ENCODE measurements around the gene TAS2R1. TPM values are rescaled to one million over a fixed set of nuclear protein-coding genes. Genes with fewer than 3 reads are reported as not detected.

The TAS2R1 gene
- total and polyA plus RNA-seq, 10 of the 15 experiments (the other 5 are each of a cell fraction or from before 2014, with no cell fraction given): not detected

- Histone ChIP-seq H3K79me2 (ENCODE audit: control insufficient read depth, insufficient read depth, low read length) (no peaks in the 10 kb centered on the region), H3K27me3 (replicated peaks in 1 of 2; ENCODE audit: control insufficient read depth in 2 of 2, insufficient read depth in 2 of 2, low read length in 1 of 2) (no peaks in the 10 kb centered on the region; a peak in 1 of 4 replicates), H3K27ac (ENCODE audit: control insufficient read depth, insufficient read depth) (no peak overlapping the region), H3K4me3 (no peak overlapping the region), H3K4me1 (ENCODE audit: control insufficient read depth, insufficient read depth, low read length) (no peaks in the 10 kb centered on the region), H3K36me3 (ENCODE audit: control insufficient read depth in 2 of 2, insufficient read depth in 2 of 2, low read length in 1 of 2) (no peaks in the 10 kb centered on the region), H4K20me1 (ENCODE audit: control insufficient read depth, insufficient read depth) (no peaks in the 10 kb centered on the region), H3K9ac (ENCODE audit: control insufficient read depth, insufficient read depth, low read length) (no peak overlapping the region), H3K9me3 (replicated peaks; ENCODE audit: control insufficient read depth, insufficient read depth, low read length) (no peaks in the 10 kb centered on the region), H2AFZ (ENCODE audit: control insufficient read depth, low read depth, low read length) (no peak overlapping the region), H3K4me2 (ENCODE audit: control insufficient read depth, insufficient read depth) (no peak overlapping the region)
- DNase-seq (ENCODE audit: low read depth, low spot score): no peak
- ChIA-PET RAD21 (ENCODE audit: unreplicated experiment) (no interaction called here), SMC1A (ENCODE audit: uncharacterized antibody, unreplicated experiment) (no interaction called here), CTCF (interaction anchor here (1.4 kb wide), 1 partner anchor 18 kb away, joined by 3 read pairs; no protein-coding TSS in a partner anchor), POLR2A (no interaction called here)
- WGBS (ENCODE audit: insufficient coverage, insufficient replicate concordance, low lambda C conversion rate, missing lambda C conversion rate): 38% methylated on average over 3 of the region's 3 CpGs
- no peak for FAIRE-seq
- ATAC-seq: no peak
- intact Hi-C loops (cut with micrococcal nuclease; ENCODE audit: unreplicated experiment) (loop anchor here (2.0 kb wide), 1 partner anchor 61 kb away; no protein-coding TSS in a partner anchor), in situ Hi-C loops (cut with MboI) (no loop called here)
- no peak for TF ChIP-seq CHD1 (IDR thresholded peaks at IDR 0.05; ENCODE audit: low read depth, low read length)
- BruUV-seq (replicated peaks): no TSS peak
Observed at GRCh38 chr5:9615331-9615730, 14.8 kb downstream of the TAS2R1 start.

GRCh38 chr5:9613360-9613759 is 16.8 kb downstream of the TAS2R1 start:
- intact Hi-C loops (cut with micrococcal nuclease; ENCODE audit: unreplicated experiment) (no loop called here), in situ Hi-C loops (cut with MboI) (no loop called here)
- Histone ChIP-seq H3K79me2 (ENCODE audit: control insufficient read depth, insufficient read depth, low read length) (no peaks in the 10 kb centered on the region), H2AFZ (ENCODE audit: control insufficient read depth, low read depth, low read length) (no peak overlapping the region), H3K4me2 (ENCODE audit: control insufficient read depth, insufficient read depth) (no peak overlapping the region), H3K9ac (ENCODE audit: control insufficient read depth, insufficient read depth, low read length) (no peak overlapping the region), H3K36me3 (ENCODE audit: control insufficient read depth in 2 of 2, insufficient read depth in 2 of 2, low read length in 1 of 2) (no peaks in the 10 kb centered on the region), H3K27me3 (replicated peaks in 1 of 2; ENCODE audit: control insufficient read depth in 2 of 2, insufficient read depth in 2 of 2, low read length in 1 of 2) (no peaks in the 10 kb centered on the region; a peak in 1 of 4 replicates), H3K4me3 (no peak overlapping the region), H3K27ac (ENCODE audit: control insufficient read depth, insufficient read depth) (no peak overlapping the region), H4K20me1 (ENCODE audit: control insufficient read depth, insufficient read depth) (no peaks in the 10 kb centered on the region), H3K9me3 (replicated peaks; ENCODE audit: control insufficient read depth, insufficient read depth, low read length) (no peaks in the 10 kb centered on the region), H3K4me1 (ENCODE audit: control insufficient read depth, insufficient read depth, low read length) (no peaks in the 10 kb centered on the region)
- ATAC-seq: no peak
- ChIA-PET CTCF (no interaction called here), RAD21 (ENCODE audit: unreplicated experiment) (no interaction called here), POLR2A (no interaction called here), SMC1A (ENCODE audit: uncharacterized antibody, unreplicated experiment) (no interaction called here)
- 20% methylated on average over 3 of the region's 3 CpGs for WGBS (ENCODE audit: insufficient coverage, insufficient replicate concordance, low lambda C conversion rate, missing lambda C conversion rate)
- no peak for FAIRE-seq
- BruUV-seq (replicated peaks): no TSS peak
- no peak for DNase-seq (ENCODE audit: low read depth, low spot score)
- TF ChIP-seq RELB (IDR thresholded peaks at IDR 0.05; ENCODE audit: low read depth) (no peak), MYC (IDR thresholded peaks at IDR 0.05; ENCODE audit: insufficient read depth, insufficient read length, insufficient replicate concordance, low read length, severe bottlenecking) (no peak), SIX5 (IDR thresholded peaks at IDR 0.05; ENCODE audit: low read depth, low read length, severe bottlenecking) (no peak)
